GM12878 (cell line): Measurements from ENCODE around the gene WDR93. TPM values are rescaled to one million over a fixed set of nuclear protein-coding genes. Genes with fewer than 3 reads are reported as not detected.

Source experiments
- ATAC-seq: fragments of 200-7000 bp; cut with Tn5 transposase; 3 replicates; pipeline ENCODE4 v1.9.1; 2020; ENCODE audit warnings: mild to moderate bottlenecking, moderate library complexity
- BruUV-seq: library from RNA; stranded (reverse); fragments of 400-500 nt; replicated peaks from 2 replicates; lab custom pipeline; 2021; lab: Mats Ljungman, UMichigan
- CTCF ChIA-PET: fragments of 300-600 bp; sonication (Branson Sonifier 250); formaldehyde crosslinking; extraction: SDS; loops from one replicate; lab custom pipeline; 2021; ENCODE audit warnings: inconsistent platforms; lab: Yijun Ruan, JAX
- POLR2A ChIA-PET: fragments of 350-600 bp; formaldehyde crosslinking; extraction: SDS; loops from one replicate; lab custom pipeline; 2021; ENCODE audit warnings: inconsistent platforms; lab: Charles Lee
- RAD21 ChIA-PET: fragments of 300-600 bp; sonication (Branson Sonifier 250); formaldehyde crosslinking; loops from one replicate; lab custom pipeline; 2023; ENCODE audit warnings: antibody characterized with exemption; ENCODE audit not compliant: unreplicated experiment; lab: Charles Lee
- SMC1A ChIA-PET: fragments of 300-600 bp; sonication (Branson Sonifier 250); formaldehyde crosslinking; loops from one replicate; lab custom pipeline; 2023; ENCODE audit not compliant: unreplicated experiment, uncharacterized antibody; lab: Charles Lee
- DNase-seq: peaks from one replicate; pipeline ENCODE4 v3.0.0-alpha.2; 2011; ENCODE audit warnings: low read depth, low spot score
- FAIRE-seq: peaks from 3 replicates; lab custom pipeline; 2011; peaks lifted over from hg19 to GRCh38; lab: Jason Lieb, UNC
- H2AFZ ChIP-seq: 2 replicates; pipeline ENCODE4 v1.6.0; 2011; ENCODE audit warnings: low read depth, low read length, control low read depth; ENCODE audit not compliant: control insufficient read depth
- H3K27ac ChIP-seq: 2 replicates; pipeline ENCODE4 v1.5.1; 2011; ENCODE audit warnings: control low read depth; ENCODE audit not compliant: control insufficient read depth, insufficient read depth
- H3K27me3 ChIP-seq, 2 experiments: replicated peaks in 1 of 2; 2 replicates each; pipeline versions ENCODE4 v1.6.0 to v1.6.1; 2011; ENCODE audit warnings: low read length in 1 of 2; ENCODE audit not compliant: control insufficient read depth in 2 of 2, insufficient read depth in 2 of 2
- H3K36me3 ChIP-seq, 2 experiments: 2 replicates each; pipeline ENCODE4 v1.5.1; 2011; ENCODE audit warnings: low read length in 1 of 2; ENCODE audit not compliant: control insufficient read depth in 2 of 2, insufficient read depth in 2 of 2
- H3K4me1 ChIP-seq: 2 replicates; pipeline ENCODE4 v1.6.1; 2011; ENCODE audit warnings: mild to moderate bottlenecking, low read length, moderate library complexity, mixed read lengths; ENCODE audit not compliant: control insufficient read depth, insufficient read depth
- H3K4me2 ChIP-seq: 2 replicates; pipeline ENCODE4 v1.6.0; 2011; ENCODE audit warnings: control low read depth; ENCODE audit not compliant: control insufficient read depth, insufficient read depth
- H3K4me3 ChIP-seq: fragments of 200-600 bp; sonication (generic); 2 replicates; pipeline ENCODE4 v1.5.1; 2016
- H3K79me2 ChIP-seq: 2 replicates; pipeline ENCODE4 v1.6.0; 2011; ENCODE audit warnings: low read length; ENCODE audit not compliant: control insufficient read depth, insufficient read depth
- H3K9ac ChIP-seq: 2 replicates; pipeline ENCODE4 v1.8.0; 2011; ENCODE audit warnings: low read length, control low read depth, mixed read lengths; ENCODE audit not compliant: control insufficient read depth, insufficient read depth
- H3K9me3 ChIP-seq: replicated peaks from 3 replicates; pipeline ENCODE4 v1.5.1; 2011; ENCODE audit warnings: mild to moderate bottlenecking, low read length; ENCODE audit not compliant: control insufficient read depth, insufficient read depth
- H4K20me1 ChIP-seq: 2 replicates; pipeline ENCODE4 v1.6.0; 2011; ENCODE audit not compliant: control insufficient read depth, insufficient read depth
- BACH1 ChIP-seq: fragments of 450-650 bp; IDR thresholded peaks from 2 replicates; pipeline ENCODE4 v1.6.1; 2017; ENCODE audit warnings: mild to moderate bottlenecking, borderline replicate concordance
- BMI1 ChIP-seq: fragments of 450-650 bp; IDR thresholded peaks from 2 replicates; pipeline ENCODE4 v1.6.1; 2016; ENCODE audit warnings: mild to moderate bottlenecking, moderate library complexity, borderline replicate concordance
- CEBPZ ChIP-seq: fragments of 150-350 bp; IDR thresholded peaks from 2 replicates; pipeline ENCODE4 v1.6.1; 2016; ENCODE audit warnings: low read depth, low read length
- ETV6 ChIP-seq, 2 experiments: fragments of 450-650 bp in 1 of 2; IDR thresholded peaks in 1 of 2; conservative IDR thresholded peaks in 1 of 2; 2 replicates each; pipeline ENCODE4 v1.6.1; 2014; ENCODE audit warnings: antibody characterized with exemption in 1 of 2, borderline replicate concordance in 1 of 2, low read depth in 1 of 2, mild to moderate bottlenecking in 1 of 2, moderate library complexity in 1 of 2
- GABPA ChIP-seq: IDR thresholded peaks from 2 replicates; pipeline ENCODE4 v1.6.1; 2014; ENCODE audit warnings: antibody characterized with exemption, low read depth, mild to moderate bottlenecking, inconsistent platforms
- HCFC1 ChIP-seq: fragments of 150-350 bp; IDR thresholded peaks from 2 replicates; pipeline ENCODE4 v1.6.1; 2014; ENCODE audit warnings: low read length
- MYB ChIP-seq: fragments of 150-350 bp; IDR thresholded peaks from 2 replicates; pipeline ENCODE4 v1.6.1; 2014; ENCODE audit warnings: mild to moderate bottlenecking, low read depth, low read length, borderline replicate concordance
- PBX3 ChIP-seq: IDR thresholded peaks from 2 replicates; pipeline ENCODE4 v1.6.1; 2011; ENCODE audit warnings: mild to moderate bottlenecking, low read depth, low read length, moderate library complexity; ENCODE audit not compliant: insufficient replicate concordance
- PML ChIP-seq: IDR thresholded peaks from 2 replicates; pipeline ENCODE4 v1.6.1; 2012; ENCODE audit warnings: low read length, inconsistent platforms
- SIN3A ChIP-seq: IDR thresholded peaks from 2 replicates; pipeline ENCODE4 v1.6.1; 2012; ENCODE audit warnings: low read depth, low read length, improper control_type of control experiment
- SMC3 ChIP-seq: IDR thresholded peaks from 2 replicates; pipeline ENCODE4 v1.6.1; 2011; ENCODE audit warnings: low read length, improper control_type of control experiment, borderline replicate concordance
- STAT3 ChIP-seq: IDR thresholded peaks from 2 replicates; pipeline ENCODE4 v1.6.1; 2011; ENCODE audit warnings: low read depth, low read length, improper control_type of control experiment
- TAF1 ChIP-seq: IDR thresholded peaks from 2 replicates; pipeline ENCODE4 v1.6.1; 2011; ENCODE audit warnings: mild to moderate bottlenecking, low read depth, low read length, borderline replicate concordance
- ZBTB33 ChIP-seq: fragments of 450-650 bp; IDR thresholded peaks from 2 replicates; pipeline ENCODE4 v1.6.1; 2017; ENCODE audit warnings: mild to moderate bottlenecking
- WGBS: methylation state at CpG from one replicate; pipeline ENCODE4 v1.1.6; 2016; ENCODE audit warnings: low lambda C conversion rate; ENCODE audit not compliant: insufficient replicate concordance, insufficient coverage; ENCODE audit errors: missing lambda C conversion rate; 5-methylcytosine and 5-hydroxymethylcytosine counted together
- in situ Hi-C: fragments of 300-500 bp; cut with MboI; formaldehyde crosslinking; loops from 9 replicates; pipeline ENCODE4 v1.14.3; 2018; ENCODE audit warnings: mixed read lengths
- intact Hi-C: fragments of 100-400 bp; cut with micrococcal nuclease; formaldehyde crosslinking; loops from one replicate; pipeline ENCODE4 v1.14.2; 2022; ENCODE audit not compliant: unreplicated experiment
- polyA plus RNA-seq, 11 experiments: library from polyadenylated mRNA; depleted of rRNA in 4 of 11; unstranded in 6 of 11; stranded (reverse) in 5 of 11; fragments of >200 nt; fragmentation: Nextera tagmentation in 4 of 11; fragmentation: Illumina TruSeq in 1 of 11; extraction: Ambion mirVana in 4 of 11; extraction: Trizol in 1 of 11; gene quantifications; 1 replicate in 1 of 11; 2 replicates in 10 of 11; pipeline versions ENCODE4 v1.2.1 to v1.2.3, GENCODE V29; 2011 to 2016; ENCODE audit warnings: inconsistent platforms in 2 of 11, missing spikeins in 2 of 11, low read depth in 1 of 11
- total RNA-seq, 4 experiments: library from RNA; depleted of rRNA in 3 of 4; stranded (reverse); fragments of >200 nt in 3 of 4; fragmentation: Illumina TruSeq in 1 of 4; extraction: Trizol in 1 of 4; gene quantifications; 2 replicates each; pipeline versions ENCODE4 v1.2.1 to v1.2.3, GENCODE V29; 2013 to 2021

WDR93 gene
- total and polyA plus RNA-seq, 10 of the 15 experiments (the other 5 are each of a cell fraction or from before 2014, with no cell fraction given), result not detected

DNA sequence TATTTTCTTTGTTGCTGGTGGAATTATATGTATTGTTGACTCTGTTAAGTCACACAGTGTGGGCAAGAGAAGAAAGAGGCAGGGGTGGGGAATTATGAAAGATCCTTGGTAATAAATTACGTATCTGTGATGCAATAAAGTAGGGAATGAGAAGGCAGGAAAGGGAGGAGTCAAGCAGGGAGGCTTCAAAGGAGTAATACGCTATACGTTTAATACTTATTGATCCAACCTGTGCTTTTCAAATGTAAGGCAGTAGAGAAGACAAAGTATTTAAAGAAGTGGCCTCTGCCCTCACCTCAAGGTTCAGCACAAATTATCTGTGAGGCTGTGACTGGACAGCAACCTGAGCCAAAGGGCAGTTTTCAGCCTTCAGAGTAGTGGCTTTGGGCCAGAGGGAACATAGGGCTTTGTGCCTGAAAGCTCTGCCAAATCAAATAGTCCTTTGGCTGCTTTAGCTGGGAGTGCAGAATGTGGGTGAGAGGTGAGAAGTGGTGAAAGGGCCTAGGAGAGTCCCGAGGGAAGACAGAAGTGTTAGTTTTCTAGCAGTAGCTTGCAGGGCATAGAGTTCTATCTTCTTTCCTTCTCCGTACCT lies 10.2 kb upstream of the WDR93 start:
- in situ Hi-C loops (no loop called here), intact Hi-C loops (no loop called here)
- CTCF ChIA-PET, result no interaction called here
- no peaks in the 10 kb centered on the region for H3K36me3 ChIP-seq
- SMC1A ChIA-PET, result no interaction called here
- no peaks in the 10 kb centered on the region for H3K4me1 ChIP-seq
- RAD21 ChIA-PET, result no interaction called here
- no peak overlapping the region for H3K27ac ChIP-seq
- H4K20me1 ChIP-seq, result no peaks in the 10 kb centered on the region
- no peak overlapping the region for H2AFZ ChIP-seq
- H3K9ac ChIP-seq, result no peak overlapping the region
- DNase-seq (no peak), FAIRE-seq (no peak), ATAC-seq (no peak)
- H3K9me3 ChIP-seq, result no peaks in the 10 kb centered on the region
- no TSS peak for BruUV-seq
- no peaks in the 10 kb centered on the region for H3K27me3 ChIP-seq
- WGBS, result 63% methylated on average over 5 of the region's 5 CpGs
- H3K4me3 ChIP-seq, result no peak overlapping the region
- H3K79me2 ChIP-seq, result no peaks in the 10 kb centered on the region
- no peak overlapping the region for H3K4me2 ChIP-seq
- POLR2A ChIA-PET, result no interaction called here
- TF ChIP-seq PML, result no peak
- TF ChIP-seq ETV6 (conservative IDR thresholded peaks at IDR 0.05 in 1 of 2, IDR thresholded peaks at IDR 0.05 in 1 of 2; ENCODE audit: borderline replicate concordance in 1 of 2, low read depth in 1 of 2), result no peak
- no peak for TF ChIP-seq TAF1
- no peak for TF ChIP-seq PBX3
- no peak for TF ChIP-seq CEBPZ
- TF ChIP-seq MYB, result no peak
- no peak for TF ChIP-seq BMI1
- no peak for TF ChIP-seq BACH1
- no peak for TF ChIP-seq GABPA
- no peak for TF ChIP-seq ZBTB33
- no peak for TF ChIP-seq SIN3A
- no peak for TF ChIP-seq SMC3
- no peak for TF ChIP-seq HCFC1
- TF ChIP-seq STAT3, result no peak
